CD4-positive, alpha-beta T cell (primary cell): Measurements from ENCODE around the gene RUNX1. TPM values are rescaled to one million over a fixed set of nuclear protein-coding genes. Genes with fewer than 3 reads are reported as not detected.

Experiments used
- ATAC-seq: fragments of 200-7000 bp; cut with Tn5 transposase; one replicate; pipeline ENCODE4 v1.10.0; 2022; ENCODE audit warnings: mild to moderate bottlenecking; ENCODE audit not compliant: poor library complexity
- CTCF ChIA-PET: fragments of 350-600 bp; sonication (Branson Sonifier 250); formaldehyde crosslinking; loops from one replicate; lab custom pipeline; 2021; ENCODE audit warnings: antibody characterized with exemption, inconsistent platforms; lab: Charles Lee
- POLR2A ChIA-PET: fragments of 350-600 bp; sonication (Branson Sonifier 250); formaldehyde crosslinking; loops from one replicate; lab custom pipeline; 2021; ENCODE audit warnings: antibody characterized with exemption, inconsistent platforms; lab: Charles Lee
- DNase-seq, 14 experiments: peaks; one replicate each; pipeline ENCODE4 v3.0.0-alpha.2; 2013 to 2020; ENCODE audit warnings: mixed read lengths in 2 of 14
- H3K27ac ChIP-seq, 2 donors: one replicate each; pipeline versions ENCODE4 v1.5.1 to v1.7.0; 2013; ENCODE audit warnings: low read length in 2 of 2, low read depth in 1 of 2, mild to moderate bottlenecking in 1 of 2
- H3K27me3 ChIP-seq, 2 experiments: 1 replicate in 1 of 2; 2 replicates in 1 of 2; pipeline versions ENCODE4 v1.6.1 to v1.7.0; 2013; ENCODE audit warnings: low read length in 2 of 2, control low read depth in 1 of 2, mild to moderate bottlenecking in 1 of 2, moderate library complexity in 1 of 2; ENCODE audit not compliant: insufficient read depth in 2 of 2, control insufficient read depth in 1 of 2
- H3K36me3 ChIP-seq: one replicate; pipeline ENCODE4 v1.6.1; 2013; ENCODE audit warnings: low read length, control low read depth; ENCODE audit not compliant: insufficient read depth
- H3K4me1 ChIP-seq: one replicate; pipeline ENCODE4 v1.6.1; 2013; ENCODE audit warnings: low read length, control low read depth; ENCODE audit not compliant: insufficient read depth
- H3K4me3 ChIP-seq: one replicate; pipeline ENCODE4 v1.5.1; 2013; ENCODE audit warnings: mild to moderate bottlenecking, low read length, moderate library complexity
- H3K9me3 ChIP-seq, 2 experiments: 1 replicate in 1 of 2; 2 replicates in 1 of 2; pipeline versions ENCODE4 v1.6.1 to v1.7.0; 2013; ENCODE audit warnings: low read length in 2 of 2, mild to moderate bottlenecking in 2 of 2, control low read depth in 1 of 2, moderate library complexity in 1 of 2; ENCODE audit not compliant: control insufficient read depth in 1 of 2, insufficient read depth in 1 of 2
- H3K27ac Mint-ChIP-seq: one replicate; pipeline ENCODE4 v1.8.0; 2020; ENCODE audit warnings: mixed read lengths
- H3K27me3 Mint-ChIP-seq: one replicate; pipeline ENCODE4 v1.8.0; 2021; ENCODE audit warnings: mixed read lengths
- H3K36me3 Mint-ChIP-seq: one replicate; pipeline ENCODE4 v1.8.0; 2021; ENCODE audit warnings: low read depth, mixed read lengths
- H3K4me1 Mint-ChIP-seq: one replicate; pipeline ENCODE4 v1.8.0; 2021; ENCODE audit warnings: low read depth, mixed read lengths
- H3K4me3 Mint-ChIP-seq: one replicate; pipeline ENCODE4 v1.8.0; 2020; ENCODE audit warnings: mild to moderate bottlenecking, mixed read lengths
- H3K9me3 Mint-ChIP-seq: one replicate; pipeline ENCODE4 v1.8.0; 2020; ENCODE audit warnings: mixed read lengths
- intact Hi-C, 2 experiments: fragments of 100-400 bp; cut with DNase I in 1 of 2; cut with micrococcal nuclease in 1 of 2; formaldehyde crosslinking; loops; one replicate each; pipeline versions ENCODE4 v1.15.1 to v1.9.0; 2023 to 2025; cut with DNase I, micrococcal nuclease
- total RNA-seq, 174 experiments: library from RNA in 2 of 174; stranded (reverse) in 2 of 174; gene quantifications; one replicate each; pipeline ENCODE4 v1.2.3 and lab custom pipeline; 2021 to 2026
- TF ChIP-seq, protein P1 (sequence below): fragments of 200-600 bp; IDR thresholded peaks from one replicate; pipeline ENCODE4 v1.8.0; 2022; ENCODE audit warnings: antibody characterized with exemption, mild to moderate bottlenecking

Gene RUNX1
- total RNA-seq, 2 experiments from 2014 or later = 71.7 to 74.3 TPM

DNA sequence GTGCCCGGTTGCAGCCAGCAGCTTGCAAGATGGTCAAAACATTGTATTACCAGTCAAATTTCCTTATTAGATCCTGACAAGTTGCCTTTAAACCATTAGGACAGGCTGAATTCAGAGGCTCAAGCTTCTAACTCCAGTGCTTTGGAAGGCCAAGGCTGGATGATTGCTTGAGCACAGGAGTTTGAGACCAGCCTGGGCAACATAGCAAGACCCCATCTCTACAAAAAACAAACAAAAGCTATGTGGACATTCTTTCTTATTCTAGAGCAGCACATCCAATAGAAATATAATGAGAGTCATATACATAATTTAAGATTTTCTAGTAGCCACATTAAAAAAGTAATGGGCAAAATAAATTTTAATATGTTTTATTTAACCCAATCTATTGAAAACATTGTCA lies 149.3 kb downstream of the RUNX1 start:
- ChIA-PET CTCF (interaction anchor here (1.2 to 2.3 kb wide), 2 partner anchors 10 to 151 kb away, joined by 3 to 9 read pairs; no protein-coding TSS in a partner anchor), POLR2A (interaction anchor here (1.1 to 1.5 kb wide), 3 partner anchors 10 to 37 kb away, joined by 3 to 5 read pairs (median 4); no protein-coding TSS in a partner anchor)
- H3K9me3 Mint-ChIP-seq = peaks cover 3% of the 10 kb centered on the region
- intact Hi-C loops = loop anchor here in 1 of 2 experiments (10.0 kb wide), 1 partner anchor 715 kb away; no protein-coding TSS in a partner anchor
- Histone ChIP-seq H3K4me1 (peaks cover under 1% of the 10 kb centered on the region), H3K4me3 (no peak overlapping the region), H3K27me3 (no peaks in the 10 kb centered on the region), H3K9me3 (no peaks in the 10 kb centered on the region), H3K36me3 (peaks cover 26% of the 10 kb centered on the region), H3K27ac (no peak overlapping the region)
- ATAC-seq = no peak
- TF ChIP-seq, protein P1, sequence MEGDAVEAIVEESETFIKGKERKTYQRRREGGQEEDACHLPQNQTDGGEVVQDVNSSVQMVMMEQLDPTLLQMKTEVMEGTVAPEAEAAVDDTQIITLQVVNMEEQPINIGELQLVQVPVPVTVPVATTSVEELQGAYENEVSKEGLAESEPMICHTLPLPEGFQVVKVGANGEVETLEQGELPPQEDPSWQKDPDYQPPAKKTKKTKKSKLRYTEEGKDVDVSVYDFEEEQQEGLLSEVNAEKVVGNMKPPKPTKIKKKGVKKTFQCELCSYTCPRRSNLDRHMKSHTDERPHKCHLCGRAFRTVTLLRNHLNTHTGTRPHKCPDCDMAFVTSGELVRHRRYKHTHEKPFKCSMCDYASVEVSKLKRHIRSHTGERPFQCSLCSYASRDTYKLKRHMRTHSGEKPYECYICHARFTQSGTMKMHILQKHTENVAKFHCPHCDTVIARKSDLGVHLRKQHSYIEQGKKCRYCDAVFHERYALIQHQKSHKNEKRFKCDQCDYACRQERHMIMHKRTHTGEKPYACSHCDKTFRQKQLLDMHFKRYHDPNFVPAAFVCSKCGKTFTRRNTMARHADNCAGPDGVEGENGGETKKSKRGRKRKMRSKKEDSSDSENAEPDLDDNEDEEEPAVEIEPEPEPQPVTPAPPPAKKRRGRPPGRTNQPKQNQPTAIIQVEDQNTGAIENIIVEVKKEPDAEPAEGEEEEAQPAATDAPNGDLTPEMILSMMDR = no peak
- H3K27me3 Mint-ChIP-seq = no peaks in the 10 kb centered on the region
- no peak overlapping the region for H3K4me3 Mint-ChIP-seq
- DNase-seq = no peak
- H3K36me3 Mint-ChIP-seq = peaks cover 51% of the 10 kb centered on the region
- peaks cover 49% of the 10 kb centered on the region for H3K4me1 Mint-ChIP-seq
- peak overlapping the region; percentile 60 for H3K27ac Mint-ChIP-seq

DNA sequence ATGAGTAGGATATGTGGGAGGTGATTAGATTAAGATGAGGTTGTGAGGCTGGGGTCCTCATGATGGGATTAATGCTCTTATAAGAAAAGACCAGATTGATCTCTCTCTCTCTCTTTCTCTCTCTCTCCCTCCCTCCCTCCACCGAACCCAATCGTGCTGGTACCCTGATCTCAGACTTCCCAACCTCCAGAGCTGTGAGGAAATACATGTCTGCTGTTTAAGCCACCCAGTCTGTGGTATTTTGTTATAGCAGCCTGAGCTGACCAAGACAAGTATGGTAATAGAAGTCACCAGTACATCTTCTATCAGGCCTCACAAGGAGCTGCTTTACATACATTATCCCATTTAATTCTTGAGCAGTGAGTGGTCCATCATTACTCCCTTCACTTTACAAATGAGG lies 149.8 kb downstream of the RUNX1 start:
- Mint-ChIP-seq H3K27me3 (no peaks in the 10 kb centered on the region), H3K27ac (peak overlapping the region; percentile 60), H3K9me3 (peaks cover 3% of the 10 kb centered on the region), H3K36me3 (peaks cover 51% of the 10 kb centered on the region), H3K4me3 (no peak overlapping the region), H3K4me1 (peaks cover 49% of the 10 kb centered on the region)
- Histone ChIP-seq H3K36me3 (peaks cover 26% of the 10 kb centered on the region), H3K4me1 (peaks cover 5% of the 10 kb centered on the region), H3K27me3 (no peaks in the 10 kb centered on the region), H3K4me3 (no peak overlapping the region), H3K27ac (no peak overlapping the region), H3K9me3 (no peaks in the 10 kb centered on the region)
- DNase-seq (no peak), ATAC-seq (no peak)
- POLR2A ChIA-PET = interaction anchor here (1.3 to 1.5 kb wide), 2 partner anchors 9 to 12 kb away, joined by 3 to 4 read pairs; no protein-coding TSS in a partner anchor
- intact Hi-C loops = loop anchor here in 1 of 2 experiments (10.0 kb wide), 1 partner anchor 715 kb away; no protein-coding TSS in a partner anchor
- TF ChIP-seq, protein P1 = no peak
- CTCF ChIA-PET = interaction anchor here (1.2 kb wide), 1 partner anchor 151 kb away, joined by 3 read pairs; no protein-coding TSS in a partner anchor

DNA sequence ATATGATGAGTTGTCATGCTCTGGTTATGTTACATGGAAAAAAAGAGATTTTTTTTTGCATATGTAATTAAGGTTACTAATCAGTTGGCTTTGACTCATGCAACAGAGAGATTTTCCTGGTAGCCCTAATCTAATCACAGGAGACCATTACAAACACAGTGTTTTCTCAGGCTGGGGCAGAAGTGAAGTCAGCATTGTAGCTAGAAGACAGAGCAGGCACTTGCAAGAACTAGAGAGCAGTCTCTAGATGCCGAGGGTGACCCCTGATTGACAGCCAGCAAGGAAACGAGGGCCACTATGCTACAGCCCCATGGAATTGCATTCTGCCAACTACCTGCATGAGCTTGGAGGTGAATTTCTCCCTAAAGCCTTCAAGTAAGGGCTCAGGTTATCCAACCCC lies 151.3 kb downstream of the RUNX1 start:
- Mint-ChIP-seq H3K4me1 (peaks cover 58% of the 10 kb centered on the region), H3K4me3 (no peak overlapping the region), H3K9me3 (peaks cover 3% of the 10 kb centered on the region), H3K27ac (no peak overlapping the region), H3K36me3 (peaks cover 51% of the 10 kb centered on the region), H3K27me3 (no peaks in the 10 kb centered on the region)
- H3K27me3 ChIP-seq = no peaks in the 10 kb centered on the region
- ATAC-seq (no peak), DNase-seq (no peak)
- TF ChIP-seq, protein P1 = no peak
- H3K4me3 ChIP-seq = no peak overlapping the region
- H3K36me3 ChIP-seq = peaks cover 26% of the 10 kb centered on the region
- ChIA-PET POLR2A (no interaction called here), CTCF (no interaction called here)
- no peak overlapping the region for H3K27ac ChIP-seq
- H3K9me3 ChIP-seq = no peaks in the 10 kb centered on the region
- H3K4me1 ChIP-seq = peaks cover 8% of the 10 kb centered on the region
- intact Hi-C loops = loop anchor here in 1 of 2 experiments (10.0 kb wide), 1 partner anchor 717 kb away; no protein-coding TSS in a partner anchor
